WTC11 (cell line): ENCODE results near the gene DMKN. TPM values are rescaled to one million over a fixed set of nuclear protein-coding genes. Genes with fewer than 3 reads are reported as not detected.

Experiments
- ATAC-seq: fragments of 200-7000 bp; cut with Tn5 transposase; 2 replicates; pipeline ENCODE4 v1.10.0; 2021; ENCODE audit warnings: mild to moderate bottlenecking, moderate library complexity
- CTCF ChIA-PET: fragments of 300-600 bp; sonication (Branson Sonifier 250); formaldehyde crosslinking; loops from one replicate; lab custom pipeline; 2021; ENCODE audit warnings: antibody characterized with exemption; lab: Charles Lee
- POLR2A ChIA-PET: fragments of 350-600 bp; sonication (Branson Sonifier 250); formaldehyde crosslinking; loops from one replicate; lab custom pipeline; 2021; ENCODE audit warnings: antibody characterized with exemption; lab: Charles Lee
- DNase-seq: peaks from one replicate; pipeline ENCODE4 v3.0.0; 2021; ENCODE audit warnings: low spot score
- H3K27ac Mint-ChIP-seq: 2 replicates; pipeline ENCODE4 v1.8.0; 2021; ENCODE audit warnings: mixed read lengths
- H3K27me3 Mint-ChIP-seq: 2 replicates; pipeline ENCODE4 v1.8.0; 2021; ENCODE audit warnings: low read depth, mild to moderate bottlenecking, moderate library complexity, mixed read lengths
- H3K36me3 Mint-ChIP-seq: 2 replicates; pipeline ENCODE4 v1.8.0; 2021; ENCODE audit warnings: mixed read lengths
- H3K4me1 Mint-ChIP-seq: 2 replicates; pipeline ENCODE4 v1.8.0; 2022; ENCODE audit warnings: mixed read lengths
- H3K4me3 Mint-ChIP-seq: 2 replicates; pipeline ENCODE4 v1.8.0; 2021; ENCODE audit warnings: mild to moderate bottlenecking, moderate library complexity, mixed read lengths
- H3K9me3 Mint-ChIP-seq: 2 replicates; pipeline ENCODE4 v1.8.0; 2021; ENCODE audit warnings: mixed read lengths
- ARID4B ChIP-seq: sonication (generic); formaldehyde crosslinking; IDR thresholded peaks from 2 replicates; pipeline ENCODE4 v1.8.0; 2023; ENCODE audit warnings: missing genetic modification reagents, mild to moderate bottlenecking, borderline replicate concordance
- CDX4 ChIP-seq: fragments of 250-450 bp; sonication (Bioruptor Pico); IDR thresholded peaks from 2 replicates; pipeline ENCODE4 v1.9.0; 2021; ENCODE audit warnings: moderate library complexity, mild to moderate bottlenecking, inconsistent platforms, borderline replicate concordance
- FOXP1 ChIP-seq: sonication (generic); formaldehyde crosslinking; IDR thresholded peaks from 2 replicates; pipeline ENCODE4 v1.8.0; 2022; ENCODE audit warnings: missing genetic modification reagents, mild to moderate bottlenecking, moderate library complexity, borderline replicate concordance
- HMGA2 ChIP-seq: fragments of 250-450 bp; sonication (Bioruptor Pico); IDR thresholded peaks from 2 replicates; pipeline ENCODE4 v1.4.0; 2021; ENCODE audit warnings: mild to moderate bottlenecking, moderate library complexity
- HMGXB4 ChIP-seq: sonication (generic); formaldehyde crosslinking; IDR thresholded peaks from 2 replicates; pipeline ENCODE4 v1.8.1; 2023; ENCODE audit warnings: mild to moderate bottlenecking, moderate library complexity, missing genetic modification reagents
- IRF1 ChIP-seq: sonication (generic); formaldehyde crosslinking; IDR thresholded peaks from 2 replicates; pipeline ENCODE4 v1.8.0; 2023; ENCODE audit warnings: missing genetic modification reagents
- KAT7 ChIP-seq: sonication (generic); formaldehyde crosslinking; IDR thresholded peaks from 2 replicates; pipeline ENCODE4 v1.8.1; 2023; ENCODE audit warnings: missing genetic modification reagents, mild to moderate bottlenecking, borderline replicate concordance
- MYBL2 ChIP-seq: sonication (generic); formaldehyde crosslinking; IDR thresholded peaks from 2 replicates; pipeline ENCODE4 v1.8.1; 2023; ENCODE audit warnings: mild to moderate bottlenecking, moderate library complexity, missing genetic modification reagents
- NR1H2 ChIP-seq: sonication (generic); formaldehyde crosslinking; IDR thresholded peaks from 2 replicates; pipeline ENCODE4 v1.9.0; 2021; ENCODE audit warnings: mild to moderate bottlenecking, moderate library complexity, missing genetic modification reagents
- PRDM15 ChIP-seq: sonication (generic); formaldehyde crosslinking; IDR thresholded peaks from 2 replicates; pipeline ENCODE4 v1.8.0; 2022; ENCODE audit warnings: missing genetic modification reagents
- ZMAT4 ChIP-seq: fragments of 250-450 bp; sonication (Bioruptor Pico); IDR thresholded peaks from 2 replicates; pipeline ENCODE4 v1.9.0; 2021; ENCODE audit warnings: mild to moderate bottlenecking
- ZNF263 ChIP-seq: sonication (generic); formaldehyde crosslinking; IDR thresholded peaks from 2 replicates; pipeline ENCODE4 v1.8.1; 2022; ENCODE audit warnings: low read depth, mild to moderate bottlenecking, moderate library complexity, missing genetic modification reagents
- ZNF317 ChIP-seq: sonication (generic); formaldehyde crosslinking; IDR thresholded peaks from 2 replicates; pipeline ENCODE4 v1.8.1; 2023; ENCODE audit warnings: low read depth, mild to moderate bottlenecking, moderate library complexity, missing genetic modification reagents, borderline replicate concordance
- ZNF396 ChIP-seq: fragments of 250-450 bp; sonication (Bioruptor Pico); IDR thresholded peaks from 2 replicates; pipeline ENCODE4 v1.8.0; 2021; ENCODE audit warnings: mild to moderate bottlenecking, moderate library complexity, borderline replicate concordance
- ZNF416 ChIP-seq: fragments of 250-450 bp; sonication (Bioruptor Pico); IDR thresholded peaks from 2 replicates; pipeline ENCODE4 v1.9.0; 2021; ENCODE audit warnings: mild to moderate bottlenecking, inconsistent platforms
- ZNF423 ChIP-seq: fragments of 250-450 bp; sonication (Bioruptor Pico); IDR thresholded peaks from 2 replicates; pipeline ENCODE4 v2.1.2; 2022; ENCODE audit warnings: mild to moderate bottlenecking, moderate library complexity
- ZSCAN18 ChIP-seq: fragments of 250-450 bp; sonication (Bioruptor Pico); IDR thresholded peaks from 2 replicates; pipeline ENCODE4 v2.1.2; 2022; ENCODE audit warnings: mild to moderate bottlenecking, moderate library complexity
- total RNA-seq: library from RNA; stranded (reverse); gene quantifications from 3 replicates; pipeline ENCODE4 v1.2.3, GENCODE V29; 2021

Gene DMKN
- total RNA-seq, 1 experiment from 2014 or later, result 285 TPM

GRCh38 chr19:35454663-35455062 is 58.8 kb downstream of the DMKN start (continued):
- TF ChIP-seq PRDM15, result no peak
- no peak for TF ChIP-seq ZSCAN18
- no peak for TF ChIP-seq KAT7
- no peak for TF ChIP-seq MYBL2 (CRISPR knock-in tag)
- TF ChIP-seq, all 79 proteins: peak for 0

- H3K27me3 Mint-ChIP-seq, result peaks cover 4% of the 10 kb centered on the region; the same call in 1 of the 2 replicates
- no peaks in the 10 kb centered on the region for H3K36me3 Mint-ChIP-seq
- H3K4me1 Mint-ChIP-seq, result peaks cover 9% of the 10 kb centered on the region
- DNase-seq (no peak), ATAC-seq (no peak)
- H3K4me3 Mint-ChIP-seq, result no peak overlapping the region
- H3K9me3 Mint-ChIP-seq, result no peaks in the 10 kb centered on the region
- POLR2A ChIA-PET, result interaction anchor here (0.7 kb wide), 1 partner anchor 80 kb away, joined by 5 read pairs; no protein-coding TSS in a partner anchor
- CTCF ChIA-PET, result interaction anchor here (0.7 to 1.6 kb wide), 3 partner anchors 9 to 99 kb away, joined by 3 to 7 read pairs (median 4); no protein-coding TSS in a partner anchor
- no peak overlapping the region for H3K27ac Mint-ChIP-seq
- TF ChIP-seq ZNF317 (CRISPR knock-in tag) (no peak), ZNF416 (CRISPR knock-in tag) (no peak), ARID4B (CRISPR knock-in tag) (no peak), ZNF263 (CRISPR knock-in tag) (no peak), HMGXB4 (no peak), CDX4 (no peak), ZMAT4 (CRISPR knock-in tag) (no peak), HMGA2 (CRISPR knock-in tag) (no peak), FOXP1 (CRISPR knock-in tag) (no peak), NR1H2 (CRISPR knock-in tag) (no peak), ZNF396 (CRISPR knock-in tag) (no peak), ZNF423 (CRISPR knock-in tag) (no peak), IRF1 (no peak)
These were observed 61.9 kb downstream of the DMKN start for GRCh38 chr19:35451338-35452096.
